Activated naive CD8-positive, alpha-beta T cell treated with anti-CD3 and anti-CD28 coated beads for 36 hours (primary cell): ENCODE data around the gene SLC35E1. TPM values are rescaled to one million over a fixed set of nuclear protein-coding genes. Genes with fewer than 3 reads are reported as not detected.
"Not testable (repeated sequence)": the region's sequence is repeated elsewhere in the genome, so short reads cannot be mapped to it uniquely, and the experiment has no call there.

Source experiments
- DNase-seq: peaks from one replicate; pipeline ENCODE4 v3.0.0; 2021
- H3K27ac Mint-ChIP-seq: one replicate; pipeline ENCODE4 v1.8.0; 2022; ENCODE audit warnings: mild to moderate bottlenecking, moderate library complexity, mixed read lengths
- H3K27me3 Mint-ChIP-seq: one replicate; pipeline ENCODE4 v1.8.0; 2022; ENCODE audit warnings: mild to moderate bottlenecking, mixed read lengths
- H3K36me3 Mint-ChIP-seq: one replicate; pipeline ENCODE4 v1.8.0; 2021; ENCODE audit warnings: mild to moderate bottlenecking, mixed read lengths
- H3K4me1 Mint-ChIP-seq: one replicate; pipeline ENCODE4 v1.8.0; 2021; ENCODE audit warnings: mixed read lengths
- H3K4me3 Mint-ChIP-seq: one replicate; pipeline ENCODE4 v1.8.0; 2022; ENCODE audit warnings: mild to moderate bottlenecking, moderate library complexity, mixed read lengths
- H3K9me3 Mint-ChIP-seq: one replicate; pipeline ENCODE4 v1.8.0; 2022; ENCODE audit warnings: mixed read lengths
- total RNA-seq, 2 experiments: library from RNA; stranded (reverse); gene quantifications; one replicate each; pipeline ENCODE4 v1.2.3, GENCODE V29; 2021

The SLC35E1 gene
- total RNA-seq, 2 experiments from 2014 or later = 46.7 TPM

GRCh38 chr19:16559780-16560276 is 12.4 kb downstream of the SLC35E1 start:
- Mint-ChIP-seq H3K27me3 (no peaks in the 10 kb centered on the region), H3K4me1 (peaks cover under 1% of the 10 kb centered on the region), H3K9me3 (no peaks in the 10 kb centered on the region), H3K4me3 (no peak overlapping the region), H3K27ac (no peak overlapping the region), H3K36me3 (peaks cover 29% of the 10 kb centered on the region)
- DNase-seq = no peak

GRCh38 chr19:16554776-16555175 is 17.4 kb downstream of the SLC35E1 start:
- Mint-ChIP-seq H3K36me3 (peaks cover 25% of the 10 kb centered on the region), H3K9me3 (no peaks in the 10 kb centered on the region), H3K27ac (no peak overlapping the region), H3K4me1 (peaks cover 4% of the 10 kb centered on the region), H3K4me3 (no peak overlapping the region), H3K27me3 (no peaks in the 10 kb centered on the region)
- DNase-seq = no peak

- H3K4me1 Mint-ChIP-seq, DNase-seq, H3K9me3 Mint-ChIP-seq, H3K27ac Mint-ChIP-seq, H3K27me3 Mint-ChIP-seq, H3K4me3 Mint-ChIP-seq: not testable (repeated sequence)
- peaks cover 15% of the 10 kb centered on the region for H3K36me3 Mint-ChIP-seq
These were observed 20.3 kb downstream of the SLC35E1 start for GRCh38 chr19:16551902-16552301.

- no peak overlapping the region for H3K4me3 Mint-ChIP-seq
- H3K27me3 Mint-ChIP-seq = no peaks in the 10 kb centered on the region
- no peak overlapping the region for H3K27ac Mint-ChIP-seq
- no peaks in the 10 kb centered on the region for H3K9me3 Mint-ChIP-seq
- H3K4me1 Mint-ChIP-seq = peaks cover 15% of the 10 kb centered on the region
- DNase-seq = no peak
- H3K36me3 Mint-ChIP-seq = peaks cover 9% of the 10 kb centered on the region
These were observed 23.3 kb downstream of the SLC35E1 start for GRCh38 chr19:16548956-16549355.

GRCh38 chr19:16544473-16545231 is 27.6 kb downstream of the SLC35E1 start:
- Mint-ChIP-seq H3K9me3 (no peaks in the 10 kb centered on the region), H3K4me3 (peak overlapping the region; percentile 34), H3K36me3 (peaks cover 27% of the 10 kb centered on the region), H3K4me1 (peaks cover 27% of the 10 kb centered on the region), H3K27ac (no peak overlapping the region), H3K27me3 (no peaks in the 10 kb centered on the region)
- no peak for DNase-seq

- Mint-ChIP-seq H3K4me1 (peaks cover 33% of the 10 kb centered on the region), H3K36me3 (peaks cover 33% of the 10 kb centered on the region), H3K27ac (peak overlapping the region; percentile 94), H3K4me3 (peak overlapping the region; percentile 96)
- H3K9me3 Mint-ChIP-seq, DNase-seq, H3K27me3 Mint-ChIP-seq: not testable (repeated sequence)
These were observed 28.5 kb downstream of the SLC35E1 start for GRCh38 chr19:16543734-16544133.

- Mint-ChIP-seq H3K36me3 (peaks cover 41% of the 10 kb centered on the region), H3K4me3 (peak overlapping the region; percentile 96), H3K27ac (peak overlapping the region; percentile 94), H3K9me3 (no peaks in the 10 kb centered on the region), H3K4me1 (peaks cover 41% of the 10 kb centered on the region), H3K27me3 (no peaks in the 10 kb centered on the region)
- DNase-seq = no peak
These were observed 29.2 kb downstream of the SLC35E1 start for GRCh38 chr19:16542910-16543472.

GRCh38 chr19:16542045-16542909 is 29.9 kb downstream of the SLC35E1 start, which contains the start of gene CHERP:
TSS of gene CHERP (minus strand) at chr19:16542437. CDS start at chr19:16542378, 59 bp downstream.
- peaks cover 46% of the 10 kb centered on the region for H3K4me1 Mint-ChIP-seq
- peaks cover 42% of the 10 kb centered on the region for H3K36me3 Mint-ChIP-seq

GRCh38 chr19:16541526-16542044 is 30.6 kb downstream of the SLC35E1 start:
- H3K36me3 Mint-ChIP-seq = peaks cover 43% of the 10 kb centered on the region

More at GRCh38 chr19:16542045-16542909, 29.9 kb downstream of the SLC35E1 start, which contains the start of gene CHERP:
- H3K4me3 Mint-ChIP-seq = peak within 1 kb of the TSS; percentile 96
- no peaks in the 10 kb centered on the region for H3K27me3 Mint-ChIP-seq
- H3K9me3 Mint-ChIP-seq = no peaks in the 10 kb centered on the region
- H3K27ac Mint-ChIP-seq = peak within 1 kb of the TSS; percentile 94
- peak; percentile 95 for DNase-seq

GRCh38 chr19:16540948-16541347 is 31.3 kb downstream of the SLC35E1 start:
- H3K36me3 Mint-ChIP-seq = peaks cover 45% of the 10 kb centered on the region
- H3K9me3 Mint-ChIP-seq = no peaks in the 10 kb centered on the region
- peak overlapping the region; percentile 96 for H3K4me3 Mint-ChIP-seq
- peaks cover 46% of the 10 kb centered on the region for H3K4me1 Mint-ChIP-seq
- H3K27me3 Mint-ChIP-seq = no peaks in the 10 kb centered on the region
- no peak for DNase-seq
- peak overlapping the region; percentile 76 for H3K27ac Mint-ChIP-seq

More at GRCh38 chr19:16541526-16542044, 30.6 kb downstream of the SLC35E1 start:
- Mint-ChIP-seq H3K27me3 (no peaks in the 10 kb centered on the region), H3K9me3 (no peaks in the 10 kb centered on the region), H3K4me1 (peaks cover 46% of the 10 kb centered on the region), H3K27ac (peak overlapping the region; percentile 76), H3K4me3 (peak overlapping the region; percentile 96)
- no peak for DNase-seq

GRCh38 chr19:16537111-16537510 is 35.1 kb downstream of the SLC35E1 start:
- H3K27ac Mint-ChIP-seq = no peak overlapping the region
- H3K4me3 Mint-ChIP-seq = no peak overlapping the region
- peaks cover 46% of the 10 kb centered on the region for H3K36me3 Mint-ChIP-seq
- no peaks in the 10 kb centered on the region for H3K27me3 Mint-ChIP-seq
- H3K4me1 Mint-ChIP-seq = peaks cover 29% of the 10 kb centered on the region
- no peak for DNase-seq
- H3K9me3 Mint-ChIP-seq = no peaks in the 10 kb centered on the region

- H3K9me3 Mint-ChIP-seq = no peaks in the 10 kb centered on the region
These were observed 36.1 kb downstream of the SLC35E1 start for GRCh38 chr19:16536130-16536529.

GRCh38 chr19:16535381-16535780 is 36.8 kb downstream of the SLC35E1 start:
- no peak overlapping the region for H3K4me3 Mint-ChIP-seq
- H3K36me3 Mint-ChIP-seq = peaks cover 41% of the 10 kb centered on the region
- no peak overlapping the region for H3K27ac Mint-ChIP-seq
- peaks cover 24% of the 10 kb centered on the region for H3K4me1 Mint-ChIP-seq
- H3K9me3 Mint-ChIP-seq = no peaks in the 10 kb centered on the region
- no peaks in the 10 kb centered on the region for H3K27me3 Mint-ChIP-seq
- no peak for DNase-seq

More at GRCh38 chr19:16536130-16536529, 36.1 kb downstream of the SLC35E1 start:
- Mint-ChIP-seq H3K27ac (no peak overlapping the region), H3K4me1 (peaks cover 26% of the 10 kb centered on the region), H3K36me3 (peaks cover 46% of the 10 kb centered on the region), H3K27me3 (no peaks in the 10 kb centered on the region), H3K4me3 (no peak overlapping the region)
- no peak for DNase-seq

- Mint-ChIP-seq H3K4me1 (peaks cover 6% of the 10 kb centered on the region), H3K36me3 (peaks cover 32% of the 10 kb centered on the region), H3K4me3 (no peak overlapping the region), H3K27me3 (no peaks in the 10 kb centered on the region), H3K27ac (no peak overlapping the region), H3K9me3 (no peaks in the 10 kb centered on the region)
- DNase-seq = no peak
These were observed 39.6 kb downstream of the SLC35E1 start for GRCh38 chr19:16532440-16533234.
